ENCODE measurements around the gene PTPRZ1. TPM values are rescaled to one million over a fixed set of nuclear protein-coding genes. Genes with fewer than 3 reads are reported as not detected.

Gene PTPRZ1
- total and polyA plus RNA-seq, 2 of the 8 experiments (the other 6 are each of a cell fraction or from before 2014, with no cell fraction given) = 112 to 135 TPM

DNA sequence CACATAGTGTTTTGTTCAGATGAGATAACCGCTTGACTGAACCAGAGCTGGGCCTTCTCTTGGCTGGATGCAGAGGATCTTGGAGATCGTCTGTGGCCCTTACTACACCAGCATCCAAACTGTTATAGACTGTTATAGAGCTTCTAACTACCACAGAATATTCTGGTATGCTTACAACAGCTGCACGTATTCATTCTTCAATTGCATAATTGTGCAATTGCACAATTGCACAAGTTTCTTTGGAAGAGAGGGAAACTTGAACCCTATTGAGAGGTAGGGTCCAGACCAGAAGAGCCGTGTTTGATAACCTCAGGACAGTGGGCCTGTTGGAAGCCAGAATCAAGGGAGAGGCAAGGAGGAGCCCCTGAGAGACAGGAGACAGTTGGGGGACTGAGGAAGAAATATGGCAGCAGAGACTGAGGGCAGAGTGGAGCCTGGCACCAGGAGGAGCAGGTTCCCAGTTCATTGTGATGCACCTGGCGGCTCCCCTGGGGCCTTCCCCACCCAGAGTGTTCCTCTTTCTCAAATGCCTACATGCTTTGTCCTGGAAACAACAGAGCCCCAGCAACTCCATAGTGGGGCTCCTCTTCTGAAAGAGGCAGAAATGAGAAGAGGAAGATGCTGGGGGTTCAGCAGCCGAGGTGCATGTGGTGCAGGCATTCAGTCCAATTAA is 64.1 kb downstream of the PTPRZ1 start (continued):
- TF ChIP-seq CHD7 (IDR thresholded peaks at IDR 0.05; ENCODE audit: insufficient replicate concordance, low read length) (peak; percentile 54), POU5F1 (IDR thresholded peaks at IDR 0.05; ENCODE audit: low read depth, low read length) (0 out of 2 replicates have a peak, but pooled peaks have one; percentile 30), YY1 (IDR thresholded peaks at IDR 0.05; ENCODE audit: low read depth, low read length) (peak; percentile 58; the same call in 1 of the 2 replicates), CTBP2 (IDR thresholded peaks at IDR 0.05; ENCODE audit: borderline replicate concordance, insufficient read depth, insufficient read length, low read length) (peak; percentile 77), KDM1A (IDR thresholded peaks at IDR 0.05; ENCODE audit: borderline replicate concordance, low read length) (peak; percentile 59; the same call in 1 of the 2 replicates), SP1 (IDR thresholded peaks at IDR 0.05; ENCODE audit: low read depth, low read length) (0 out of 2 replicates have a peak, but pooled peaks have one; percentile 29), TBP (IDR thresholded peaks at IDR 0.05; ENCODE audit: low read depth, low read length) (0 out of 2 replicates have a peak, but pooled peaks have one; percentile 21), TEAD4 (IDR thresholded peaks at IDR 0.05; ENCODE audit: low read depth, low read length) (no peak; the same call in 1 of the 2 replicates)

Data from H1 (cell line).